Liver (tissue), 9 donors: Measurements from ENCODE around the gene PTPA. TPM values are rescaled to one million over a fixed set of nuclear protein-coding genes. Genes with fewer than 3 reads are reported as not detected.

ENCODE experiments used
- DNase-seq: peaks from one replicate; pipeline ENCODE4 v3.0.0-alpha.2; 2017; ENCODE audit warnings: low spot score
- H3K27ac ChIP-seq, 2 donors: one replicate each; pipeline ENCODE4 v1.7.0; 2013; ENCODE audit warnings: inconsistent platforms in 2 of 2, low read length in 2 of 2, control low read depth in 1 of 2, low read depth in 1 of 2, mild to moderate bottlenecking in 1 of 2
- H3K27me3 ChIP-seq, 4 donors: one replicate each; pipeline versions ENCODE4 v1.6.1 to v1.7.0; 2013; ENCODE audit warnings: low read length in 3 of 4, inconsistent platforms in 1 of 4, mild to moderate bottlenecking in 1 of 4, moderate library complexity in 1 of 4; ENCODE audit not compliant: control insufficient read depth in 4 of 4, insufficient read depth in 4 of 4
- H3K36me3 ChIP-seq, 4 donors: one replicate each; pipeline versions ENCODE4 v1.6.1 to v1.7.0; 2013; ENCODE audit warnings: low read length in 3 of 4, mild to moderate bottlenecking in 3 of 4, low read depth in 1 of 4, moderate library complexity in 1 of 4; ENCODE audit not compliant: control insufficient read depth in 4 of 4, insufficient read depth in 3 of 4
- H3K4me1 ChIP-seq, 4 donors: one replicate each; pipeline versions ENCODE4 v1.6.1 to v1.7.0; 2013; ENCODE audit warnings: low read length in 3 of 4, mild to moderate bottlenecking in 3 of 4, moderate library complexity in 1 of 4; ENCODE audit not compliant: control insufficient read depth in 4 of 4, insufficient read depth in 4 of 4
- H3K4me3 ChIP-seq, 3 donors: one replicate each; pipeline versions ENCODE4 v1.6.1 to v1.7.0; 2013; ENCODE audit warnings: low read length in 3 of 3, control low read depth in 1 of 3, low read depth in 1 of 3, mild to moderate bottlenecking in 1 of 3
- H3K9ac ChIP-seq, 2 donors: one replicate each; pipeline ENCODE4 v1.7.0; 2013; ENCODE audit warnings: low read length in 2 of 2, mild to moderate bottlenecking in 2 of 2, moderate library complexity in 2 of 2, control low read depth in 1 of 2, low read depth in 1 of 2
- H3K9me3 ChIP-seq, 4 donors: one replicate each; pipeline versions ENCODE4 v1.6.1 to v1.7.0; 2013; ENCODE audit warnings: low read length in 3 of 4; ENCODE audit not compliant: control insufficient read depth in 4 of 4
- ATF3 ChIP-seq: IDR thresholded peaks from 2 replicates; pipeline ENCODE4 v1.6.1; 2016; ENCODE audit warnings: antibody characterized with exemption
- CTCF ChIP-seq: fragments of 150-350 bp; IDR thresholded peaks from 2 replicates; pipeline ENCODE4 v1.5.1; 2017; ENCODE audit warnings: improper control_type of control experiment, low read depth, low read length; ENCODE audit not compliant: missing input control
- EGR1 ChIP-seq, 2 donors: IDR thresholded peaks; 2 replicates each; pipeline ENCODE4 v1.6.1; 2016 to 2018; ENCODE audit warnings: antibody characterized with exemption in 2 of 2, low read depth in 2 of 2
- FOXA1 ChIP-seq: IDR thresholded peaks from 2 replicates; pipeline ENCODE4 v1.6.1; 2016; ENCODE audit warnings: antibody characterized with exemption
- FOXA2 ChIP-seq: IDR thresholded peaks from 2 replicates; pipeline ENCODE4 v1.6.1; 2016; ENCODE audit warnings: antibody characterized with exemption
- GABPA ChIP-seq, 2 donors: IDR thresholded peaks in 1 of 2; conservative IDR thresholded peaks in 1 of 2; 2 replicates each; pipeline ENCODE4 v1.6.1; 2016; ENCODE audit warnings: antibody characterized with exemption in 2 of 2, mild to moderate bottlenecking in 1 of 2, moderate library complexity in 1 of 2
- HNF4A ChIP-seq, 2 donors: conservative IDR thresholded peaks; 2 replicates each; pipeline ENCODE4 v1.6.1; 2016; ENCODE audit warnings: antibody characterized with exemption in 2 of 2, mild to moderate bottlenecking in 2 of 2
- HNF4G ChIP-seq: IDR thresholded peaks from 2 replicates; pipeline ENCODE4 v1.6.1; 2016; ENCODE audit warnings: antibody characterized with exemption
- JUND ChIP-seq, 2 donors: IDR thresholded peaks; 2 replicates each; pipeline ENCODE4 v1.6.1; 2016; ENCODE audit warnings: antibody characterized with exemption in 2 of 2
- MAX ChIP-seq: IDR thresholded peaks from 2 replicates; pipeline ENCODE4 v1.6.1; 2016; ENCODE audit warnings: antibody characterized with exemption
- NR2F2 ChIP-seq: IDR thresholded peaks from 2 replicates; pipeline ENCODE4 v1.6.1; 2016; ENCODE audit warnings: antibody characterized with exemption
- RAD21 ChIP-seq, 2 donors: IDR thresholded peaks; 2 replicates each; pipeline ENCODE4 v1.6.1; 2016; ENCODE audit warnings: antibody characterized with exemption in 2 of 2, mild to moderate bottlenecking in 2 of 2
- REST ChIP-seq: IDR thresholded peaks from 2 replicates; pipeline ENCODE4 v1.6.1; 2016; ENCODE audit warnings: antibody characterized with exemption, mild to moderate bottlenecking
- RXRA ChIP-seq, 2 donors: IDR thresholded peaks; 2 replicates each; pipeline ENCODE4 v1.6.1; 2017 to 2018; ENCODE audit warnings: antibody characterized with exemption in 2 of 2, mild to moderate bottlenecking in 1 of 2
- SP1 ChIP-seq: IDR thresholded peaks from 2 replicates; pipeline ENCODE4 v1.6.1; 2018; ENCODE audit warnings: antibody characterized with exemption, mild to moderate bottlenecking
- TAF1 ChIP-seq: conservative IDR thresholded peaks from 2 replicates; pipeline ENCODE4 v1.6.1; 2016; ENCODE audit warnings: antibody characterized with exemption, mild to moderate bottlenecking
- YY1 ChIP-seq: IDR thresholded peaks from 2 replicates; pipeline ENCODE4 v1.6.1; 2016; ENCODE audit warnings: antibody characterized with exemption, mild to moderate bottlenecking
- ZBTB33 ChIP-seq: IDR thresholded peaks from 2 replicates; pipeline ENCODE4 v1.6.1; 2016; ENCODE audit warnings: antibody characterized with exemption
- WGBS: extraction: QIAGEN DNeasy Blood & Tissue Kit; methylation state at CpG from one replicate; pipeline ENCODE4 v1.1.7; 2013; 5-methylcytosine and 5-hydroxymethylcytosine counted together
- polyA plus RNA-seq, 2 donors: library from polyadenylated mRNA; stranded (reverse) in 1 of 2; unstranded in 1 of 2; fragments of 200-250 nt in 1 of 2; fragments of >200 nt in 1 of 2; fragmentation: Nextera tagmentation in 1 of 2; extraction: Ambion mirVana in 1 of 2; gene quantifications; one replicate each; pipeline versions ENCODE4 v1.2.1 to v1.2.3, GENCODE V29; 2013 to 2015
- total RNA-seq, 2 donors: library from RNA; depleted of rRNA; stranded (reverse); fragments of >200 nt; gene quantifications; one replicate each; pipeline ENCODE4 v1.2.3, GENCODE V29; 2014
- donor health status: healthy.
- donor health status: healthy.
- donor health status: healthy.
- donor health status: healthy.
- donor health status: healthy.

Gene PTPA
- total and polyA plus RNA-seq, 4 donors: 27.6 to 66.0 (median 38.4) TPM

- Histone ChIP-seq H3K4me1 (peaks cover 0 to 28% (median 8%) of the 10 kb centered on the region in 4 donors), H3K9me3 (no peaks in the 10 kb centered on the region), H3K9ac (no peak overlapping the region), H3K4me3 (no peak overlapping the region), H3K27ac (no peak overlapping the region), H3K36me3 (no peaks in the 10 kb centered on the region), H3K27me3 (no peaks in the 10 kb centered on the region)
- WGBS: 67% methylated on average over 6 of the region's 6 CpGs
- DNase-seq: no peak
- no peak for TF ChIP-seq NR2F2
- no peak for TF ChIP-seq RAD21 (IDR thresholded peaks at IDR 0.05)
- no peak for TF ChIP-seq MAX
- TF ChIP-seq EGR1 (IDR thresholded peaks at IDR 0.05; ENCODE audit: low read depth in 2 of 2): no peak
- no peak for TF ChIP-seq ZBTB33
- TF ChIP-seq JUND (IDR thresholded peaks at IDR 0.05): no peak
- TF ChIP-seq FOXA2: no peak
- TF ChIP-seq YY1: no peak
- no peak for TF ChIP-seq HNF4G
- no peak for TF ChIP-seq GABPA (IDR thresholded peaks at IDR 0.05 in 1 of 2, conservative IDR thresholded peaks at IDR 0.05 in 1 of 2)
- TF ChIP-seq SP1: no peak
- no peak for TF ChIP-seq TAF1
- no peak for TF ChIP-seq HNF4A (conservative IDR thresholded peaks at IDR 0.05)
- no peak for TF ChIP-seq REST
- TF ChIP-seq FOXA1: no peak
- no peak for TF ChIP-seq RXRA (IDR thresholded peaks at IDR 0.05)
- TF ChIP-seq ATF3: no peak
- no peak for TF ChIP-seq CTCF
Observed at GRCh38 chr9:129170229-129170628, 59.0 kb downstream of the PTPA start.
